ENCODE results near the gene MTA1.

MTA1 gene

GRCh38 chr14:105408592-105408991 is 11.0 kb upstream of the MTA1 start:
- DNase-seq (ENCODE audit: low read depth, low spot score), result no peak

- no peak for DNase-seq (ENCODE audit: low read depth, low spot score)
Observed at GRCh38 chr14:105409364-105409763, 10.3 kb upstream of the MTA1 start.

- DNase-seq (ENCODE audit: low read depth, low spot score), result no peak
Observed at GRCh38 chr14:105410642-105411016, 9.0 kb upstream of the MTA1 start.

GRCh38 chr14:105411017-105411941 is 8.3 kb upstream of the MTA1 start:
- DNase-seq (ENCODE audit: low read depth, low spot score), result peak; percentile 70

GRCh38 chr14:105411985-105412770 is 7.4 kb upstream of the MTA1 start:
- no peak for DNase-seq (ENCODE audit: low read depth, low spot score)

GRCh38 chr14:105412771-105413543 is 6.7 kb upstream of the MTA1 start:
- no peak for DNase-seq (ENCODE audit: low read depth, low spot score)

- no peak for DNase-seq (ENCODE audit: low read depth, low spot score)
Observed at GRCh38 chr14:105413544-105413886, 6.1 kb upstream of the MTA1 start.

GRCh38 chr14:105414456-105415371 is 4.9 kb upstream of the MTA1 start:
- DNase-seq (ENCODE audit: low read depth, low spot score), result peak; percentile 87

GRCh38 chr14:105415481-105416428 is 3.9 kb upstream of the MTA1 start:
- no peak for DNase-seq (ENCODE audit: low read depth, low spot score)

GRCh38 chr14:105416671-105417070 is 3.0 kb upstream of the MTA1 start:
- DNase-seq (ENCODE audit: low read depth, low spot score), result no peak

- DNase-seq (ENCODE audit: low read depth, low spot score), result no peak
Observed at GRCh38 chr14:105417690-105418121, 1.9 kb upstream of the MTA1 start.

GRCh38 chr14:105418269-105419194 is 1.1 kb upstream of the MTA1 start:
- no peak for DNase-seq (ENCODE audit: low read depth, low spot score)

- no peak for DNase-seq (ENCODE audit: low read depth, low spot score)
Observed at GRCh38 chr14:105420101-105420973, 710 bp downstream of the MTA1 start.

GRCh38 chr14:105420974-105421674 is 1.5 kb downstream of the MTA1 start:
- DNase-seq (ENCODE audit: low read depth, low spot score), result no peak

- no peak for DNase-seq (ENCODE audit: low read depth, low spot score)
Observed at GRCh38 chr14:105421723-105422615, 2.3 kb downstream of the MTA1 start.
